ENCODE data around the gene ZFYVE9. TPM values are rescaled to one million over a fixed set of nuclear protein-coding genes. Genes with fewer than 3 reads are reported as not detected.

Gene ZFYVE9
- total and polyA plus RNA-seq, 2 of the 8 experiments (the other 6 are each of a cell fraction or from before 2014, with no cell fraction given) = 5.8 to 26.5 TPM

- no peak overlapping the region for H4K91ac ChIP-seq (replicated peaks; ENCODE audit: insufficient read length, low read length)
- no peak overlapping the region for H3K4ac ChIP-seq (replicated peaks; ENCODE audit: insufficient read length, low read depth, low read length)
- no peaks in the 10 kb centered on the region for H4K20me1 ChIP-seq (replicated peaks in 1 of 2; ENCODE audit: control insufficient read depth in 1 of 2, insufficient read depth in 2 of 2, low read length in 2 of 2)
- H3K79me1 ChIP-seq (ENCODE audit: low read depth, low read length) = no peaks in the 10 kb centered on the region
- no peaks in the 10 kb centered on the region for H3K36me3 ChIP-seq (ENCODE audit: control insufficient read depth in 2 of 4, insufficient read depth in 4 of 4, low read length in 3 of 4)
- no peak for FAIRE-seq
- no peak overlapping the region for H2AK5ac ChIP-seq (ENCODE audit: low read depth, low read length)
- ChIA-PET POLR2A (ENCODE audit: partially characterized antibody) (no interaction called here), CTCF (ENCODE audit: partially characterized antibody) (interaction anchor here (1.2 to 1.8 kb wide), 5 partner anchors 12 to 237 kb away, joined by 3 to 6 read pairs (median 4); no protein-coding TSS in a partner anchor)
- H3K56ac ChIP-seq (replicated peaks; ENCODE audit: insufficient read length, low read depth, low read length) = no peak overlapping the region
- H3K4me2 ChIP-seq (ENCODE audit: insufficient read depth in 1 of 2, low read depth in 2 of 2, low read length in 2 of 2) = no peak overlapping the region
- no peaks in the 10 kb centered on the region for H3K79me2 ChIP-seq (ENCODE audit: control insufficient read depth in 1 of 2, insufficient read depth in 2 of 2, low read length in 2 of 2)
- no peak for DNase-seq (ENCODE audit: low read depth in 1 of 2, low spot score in 2 of 2)
- no peak overlapping the region for H3K9ac ChIP-seq (replicated peaks in 1 of 4; ENCODE audit: extremely low read depth in 1 of 4, low read depth in 3 of 4, low read length in 3 of 4)
- no peak overlapping the region for H2BK5ac ChIP-seq (ENCODE audit: low read depth, low read length)
- no peaks in the 10 kb centered on the region for H3K27me3 ChIP-seq (replicated peaks in 1 of 4; ENCODE audit: control insufficient read depth in 3 of 4, extremely low read depth in 1 of 4, insufficient read depth in 3 of 4, low read length in 3 of 4)
- no peak overlapping the region for H3K23ac ChIP-seq (ENCODE audit: insufficient read length)
- H3K14ac ChIP-seq (ENCODE audit: insufficient read length) = no peak overlapping the region
- H3K18ac ChIP-seq (ENCODE audit: extremely low read depth, low read length) = no peak overlapping the region
- no peaks in the 10 kb centered on the region for H3K9me3 ChIP-seq (ENCODE audit: insufficient read depth in 2 of 2, low read depth in 1 of 2, low read length in 1 of 2)
- H4K8ac ChIP-seq (ENCODE audit: extremely low read depth, insufficient read depth, low read length) = no peak overlapping the region
- no peak overlapping the region for H2BK15ac ChIP-seq (ENCODE audit: low read length)
- no peak overlapping the region for H2BK120ac ChIP-seq (replicated peaks; ENCODE audit: low read depth, low read length)
- H3K4me1 ChIP-seq (replicated peaks in 1 of 4; ENCODE audit: control insufficient read depth in 3 of 4, insufficient read depth in 4 of 4, low read length in 3 of 4) = no peaks in the 10 kb centered on the region
- no peak overlapping the region for H2BK12ac ChIP-seq (ENCODE audit: low read depth, low read length)
- no peak overlapping the region for H2BK20ac ChIP-seq (ENCODE audit: low read length)
- no peak overlapping the region; the same call in 1 of the 2 replicates for H2AFZ ChIP-seq (ENCODE audit: low read length)
- H3K23me2 ChIP-seq (ENCODE audit: low read depth, low read length) = no peaks in the 10 kb centered on the region
- H4K5ac ChIP-seq (ENCODE audit: insufficient read length, low read depth, low read length) = no peak overlapping the region
- H3K27ac ChIP-seq (ENCODE audit: low read depth, low read length) = no peak overlapping the region
- H3K4me3 ChIP-seq (ENCODE audit: extremely low read depth in 1 of 4, insufficient read depth in 2 of 4, low read depth in 3 of 4, low read length in 4 of 4) = no peak overlapping the region
- TF ChIP-seq SP2 (IDR thresholded peaks at IDR 0.05; ENCODE audit: low read length) = no peak
- TF ChIP-seq E2F6 (IDR thresholded peaks at IDR 0.05) = no peak
- TF ChIP-seq FOSL1 (IDR thresholded peaks at IDR 0.05; ENCODE audit: insufficient read depth, low read depth, low read length) = no peak
- TF ChIP-seq KDM4A (IDR thresholded peaks at IDR 0.05; ENCODE audit: low read depth, low read length, severe bottlenecking) = no peak
- no peak for TF ChIP-seq CBX8 (IDR thresholded peaks at IDR 0.05; ENCODE audit: borderline replicate concordance, low read depth, low read length)
- no peak for TF ChIP-seq RFX5 (IDR thresholded peaks at IDR 0.05; ENCODE audit: borderline replicate concordance, low read depth, low read length)
- TF ChIP-seq RXRA (IDR thresholded peaks at IDR 0.05; ENCODE audit: insufficient read depth, low read depth, low read length) = no peak
- TF ChIP-seq CEBPB (IDR thresholded peaks at IDR 0.05; ENCODE audit: low read depth, low read length) = no peak
- no peak for TF ChIP-seq ATF2 (IDR thresholded peaks at IDR 0.05; ENCODE audit: low read length)
- no peak for TF ChIP-seq SP1 (IDR thresholded peaks at IDR 0.05; ENCODE audit: low read depth, low read length)
- no peak for TF ChIP-seq ATF3 (IDR thresholded peaks at IDR 0.05; ENCODE audit: insufficient read depth, low read depth, low read length)
- no peak for TF ChIP-seq CTBP2 (IDR thresholded peaks at IDR 0.05; ENCODE audit: borderline replicate concordance, insufficient read depth, insufficient read length, low read length)
Observed at GRCh38 chr1:52111492-52111891, 30.4 kb upstream of the ZFYVE9 start.

Measured in H1 (cell line).